ENCODE data around the gene TIAM1. TPM values are rescaled to one million over a fixed set of nuclear protein-coding genes. Genes with fewer than 3 reads are reported as not detected.

Gene TIAM1
- total and polyA plus RNA-seq, 9 donors = 3.6 to 26.7 (median 7.1) TPM

- DNase-seq = no peak
- 53 to 69% (median 66%) methylated on average over 4 of the region's 4 CpGs for WGBS, 3 donors
- no peak overlapping the region for H3K27ac ChIP-seq
- no peak overlapping the region for H3K4me3 ChIP-seq
- no peaks in the 10 kb centered on the region for H3K9me3 ChIP-seq
- intact Hi-C loops (cut with DNase I) = no loop called here
- no peaks in the 10 kb centered on the region for H3K4me1 ChIP-seq (ENCODE audit: insufficient read depth)
- TF ChIP-seq POLR2A (IDR thresholded peaks at IDR 0.05) = no peak
- no peaks in the 10 kb centered on the region for H3K27me3 ChIP-seq
- H3K36me3 ChIP-seq = no peaks in the 10 kb centered on the region
Observed at GRCh38 chr21:31258073-31258472, 86.0 kb downstream of the TIAM1 start.

DNA sequence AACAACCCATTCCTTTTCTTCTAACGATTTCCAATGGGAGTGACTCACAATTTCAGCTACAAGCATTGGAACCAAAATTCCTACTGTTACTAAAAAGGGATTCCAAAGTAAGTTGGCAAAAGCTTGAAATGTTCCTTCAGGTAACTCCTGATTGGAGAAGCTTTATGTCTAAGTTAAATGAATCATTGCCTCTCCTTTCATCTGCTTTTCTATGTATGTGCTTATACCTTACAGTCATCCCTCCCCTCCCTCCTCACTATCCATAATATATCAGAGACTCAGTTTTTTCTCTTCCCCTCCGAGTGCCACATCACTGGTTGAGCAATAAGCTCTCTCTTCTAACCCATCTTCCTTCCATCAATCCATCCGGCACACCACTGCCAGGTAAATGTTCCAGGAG lies 86.8 kb downstream of the TIAM1 start:
- Histone ChIP-seq H3K4me1 (ENCODE audit: insufficient read depth) (no peaks in the 10 kb centered on the region), H3K27ac (no peak overlapping the region), H3K36me3 (no peaks in the 10 kb centered on the region), H3K9me3 (no peaks in the 10 kb centered on the region), H3K27me3 (no peaks in the 10 kb centered on the region), H3K4me3 (no peak overlapping the region)
- intact Hi-C loops (cut with DNase I) = no loop called here
- TF ChIP-seq POLR2A (IDR thresholded peaks at IDR 0.05) (no peak), EP300 (IDR thresholded peaks at IDR 0.05) (no peak)
- TF ChIP-seq, protein P1, sequence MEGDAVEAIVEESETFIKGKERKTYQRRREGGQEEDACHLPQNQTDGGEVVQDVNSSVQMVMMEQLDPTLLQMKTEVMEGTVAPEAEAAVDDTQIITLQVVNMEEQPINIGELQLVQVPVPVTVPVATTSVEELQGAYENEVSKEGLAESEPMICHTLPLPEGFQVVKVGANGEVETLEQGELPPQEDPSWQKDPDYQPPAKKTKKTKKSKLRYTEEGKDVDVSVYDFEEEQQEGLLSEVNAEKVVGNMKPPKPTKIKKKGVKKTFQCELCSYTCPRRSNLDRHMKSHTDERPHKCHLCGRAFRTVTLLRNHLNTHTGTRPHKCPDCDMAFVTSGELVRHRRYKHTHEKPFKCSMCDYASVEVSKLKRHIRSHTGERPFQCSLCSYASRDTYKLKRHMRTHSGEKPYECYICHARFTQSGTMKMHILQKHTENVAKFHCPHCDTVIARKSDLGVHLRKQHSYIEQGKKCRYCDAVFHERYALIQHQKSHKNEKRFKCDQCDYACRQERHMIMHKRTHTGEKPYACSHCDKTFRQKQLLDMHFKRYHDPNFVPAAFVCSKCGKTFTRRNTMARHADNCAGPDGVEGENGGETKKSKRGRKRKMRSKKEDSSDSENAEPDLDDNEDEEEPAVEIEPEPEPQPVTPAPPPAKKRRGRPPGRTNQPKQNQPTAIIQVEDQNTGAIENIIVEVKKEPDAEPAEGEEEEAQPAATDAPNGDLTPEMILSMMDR (IDR thresholded peaks at IDR 0.05) = no peak
- WGBS, 3 donors = 71 to 82% (median 81%) methylated on average over 3 of the region's 3 CpGs
- DNase-seq = no peak

GRCh38 chr21:31255896-31256295 lies 88.2 kb downstream of the TIAM1 start:
- Histone ChIP-seq H3K4me1 (ENCODE audit: insufficient read depth) (no peaks in the 10 kb centered on the region), H3K27ac (no peak overlapping the region), H3K27me3 (no peaks in the 10 kb centered on the region), H3K4me3 (no peak overlapping the region), H3K9me3 (no peaks in the 10 kb centered on the region), H3K36me3 (no peaks in the 10 kb centered on the region)
- no peak for DNase-seq
- intact Hi-C loops (cut with DNase I) = no loop called here
- WGBS, 3 donors = 92 to 100% (median 97%) methylated on average over 2 of the region's 2 CpGs
- TF ChIP-seq, protein P1 (IDR thresholded peaks at IDR 0.05) = no peak
- TF ChIP-seq POLR2A (IDR thresholded peaks at IDR 0.05) (no peak), EP300 (IDR thresholded peaks at IDR 0.05) (no peak)

DNA sequence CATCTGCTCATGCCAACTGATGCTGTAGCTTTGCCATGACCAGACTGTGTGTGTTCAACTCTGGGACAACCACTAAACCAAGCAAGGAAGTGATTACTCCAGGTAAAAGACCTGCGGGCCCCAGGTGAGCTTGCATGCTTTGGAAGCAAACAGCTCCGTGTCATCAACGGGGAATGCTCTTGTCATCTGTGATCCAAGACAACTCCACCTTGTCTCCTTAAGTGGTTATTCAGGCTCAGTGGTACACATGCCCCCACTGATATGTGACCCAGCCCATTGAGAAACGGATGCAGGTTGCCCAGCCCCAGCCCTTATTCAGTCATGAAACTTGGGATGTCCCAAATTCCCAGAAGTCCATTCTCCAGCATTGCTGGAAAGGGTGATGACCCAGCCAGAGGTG lies 89.0 kb downstream of the TIAM1 start:
- intact Hi-C loops (cut with DNase I) = no loop called here
- no peak for TF ChIP-seq EP300 (IDR thresholded peaks at IDR 0.05)
- no peak for TF ChIP-seq POLR2A (IDR thresholded peaks at IDR 0.05)
- TF ChIP-seq, protein P1 (IDR thresholded peaks at IDR 0.05) = no peak
- no peak overlapping the region for H3K4me3 ChIP-seq
- H3K27ac ChIP-seq = no peak overlapping the region
- 93 to 98% (median 98%) methylated on average over 4 of the region's 4 CpGs for WGBS, 3 donors
- no peaks in the 10 kb centered on the region for H3K4me1 ChIP-seq (ENCODE audit: insufficient read depth)
- no peaks in the 10 kb centered on the region for H3K27me3 ChIP-seq
- H3K36me3 ChIP-seq = no peaks in the 10 kb centered on the region
- no peak for DNase-seq
- H3K9me3 ChIP-seq = no peaks in the 10 kb centered on the region

- Histone ChIP-seq H3K4me1 (ENCODE audit: insufficient read depth) (no peaks in the 10 kb centered on the region), H3K4me3 (no peak overlapping the region), H3K27me3 (no peaks in the 10 kb centered on the region), H3K36me3 (no peaks in the 10 kb centered on the region), H3K27ac (no peak overlapping the region), H3K9me3 (no peaks in the 10 kb centered on the region)
- intact Hi-C loops (cut with DNase I) = no loop called here
- WGBS, 3 donors = 95 to 98% (median 96%) methylated on average over 2 of the region's 2 CpGs
- TF ChIP-seq, protein P1 (IDR thresholded peaks at IDR 0.05) = no peak
- no peak for TF ChIP-seq EP300 (IDR thresholded peaks at IDR 0.05)
- no peak for TF ChIP-seq POLR2A (IDR thresholded peaks at IDR 0.05)
- no peak for DNase-seq
Observed at GRCh38 chr21:31254131-31254530, 89.9 kb downstream of the TIAM1 start.
